ENCODE results near the gene LBP. TPM values are rescaled to one million over a fixed set of nuclear protein-coding genes. Genes with fewer than 3 reads are reported as not detected.

LBP gene
- total and polyA plus RNA-seq, 2 of the 13 experiments (the other 11 are each of a cell fraction or from before 2014, with no cell fraction given): 0.07 to 0.20 TPM

GRCh38 chr20:38330638-38331037 is 15.6 kb upstream of the LBP start (continued):
- peak; percentile 37 for TF ChIP-seq ZNF18 (CRISPR knock-in tag; IDR thresholded peaks at IDR 0.05; ENCODE audit: insufficient replicate concordance)
- TF ChIP-seq NFE2 (CRISPR knock-in tag; IDR thresholded peaks at IDR 0.05): no peak
- peak; percentile 96 for TF ChIP-seq HNF4A (CRISPR knock-in tag; IDR thresholded peaks at IDR 0.05)
- TF ChIP-seq HDAC2 (CRISPR knock-in tag; IDR thresholded peaks at IDR 0.05): no peak
- TF ChIP-seq MXD3 (CRISPR knock-in tag; IDR thresholded peaks at IDR 0.05): no peak
- no peak for TF ChIP-seq RERE (CRISPR knock-in tag; IDR thresholded peaks at IDR 0.05; ENCODE audit: low read depth)
- no peak for TF ChIP-seq ZNF367 (CRISPR knock-in tag; IDR thresholded peaks at IDR 0.05; ENCODE audit: borderline replicate concordance)
- TF ChIP-seq ZBTB40 (IDR thresholded peaks at IDR 0.05): no peak
- no peak for TF ChIP-seq ZBTB40 (CRISPR knock-in tag; IDR thresholded peaks at IDR 0.05)
- no peak for TF ChIP-seq SMAD9 (CRISPR knock-in tag; IDR thresholded peaks at IDR 0.05)
- TF ChIP-seq NFYC (CRISPR knock-in tag; IDR thresholded peaks at IDR 0.05): no peak
- no peak for TF ChIP-seq NRL (CRISPR knock-in tag; IDR thresholded peaks at IDR 0.05; ENCODE audit: borderline replicate concordance)
- 0 out of 2 replicates have a peak, but pooled peaks have one; percentile 41 for TF ChIP-seq ZNF292 (CRISPR knock-in tag; IDR thresholded peaks at IDR 0.05; ENCODE audit: borderline replicate concordance, low read depth)
